ENCODE data around the gene PTPRM. TPM values are rescaled to one million over a fixed set of nuclear protein-coding genes. Genes with fewer than 3 reads are reported as not detected.
"Not testable (repeated sequence)": the region's sequence is repeated elsewhere in the genome, so short reads cannot be mapped to it uniquely, and the experiment has no call there.

PTPRM gene
- total RNA-seq, 1 experiment from 2014 or later: 14.5 TPM

- Histone ChIP-seq H3K36me3 (ENCODE audit: control insufficient read depth in 1 of 2, insufficient read depth in 2 of 2, low read length in 2 of 2) (no peaks in the 10 kb centered on the region), H3K4me1 (ENCODE audit: control insufficient read depth in 1 of 2, insufficient read depth in 2 of 2, low read length in 2 of 2) (peaks cover 0 to 6% of the 10 kb centered on the region in 2 experiments; a peak in 1 of 4 replicates), H3K27me3 (ENCODE audit: insufficient read depth, low read length) (no peaks in the 10 kb centered on the region), H3K79me2 (ENCODE audit: insufficient read depth, low read length) (no peaks in the 10 kb centered on the region), H3K9me2 (ENCODE audit: insufficient read depth) (no peaks in the 10 kb centered on the region), H2AFZ (ENCODE audit: low read depth, low read length, poor library complexity, severe bottlenecking) (no peak overlapping the region), H3K9me3 (ENCODE audit: control insufficient read depth in 1 of 2, insufficient read depth in 1 of 2, low read depth in 1 of 2, low read length in 2 of 2) (no peaks in the 10 kb centered on the region), H3K4me3 (replicated peaks in 1 of 2; ENCODE audit: low read depth in 1 of 2, low read length in 2 of 2) (no peak overlapping the region), H3K9ac (ENCODE audit: low read length) (no peak overlapping the region), H3K4me2 (ENCODE audit: low read length) (no peak overlapping the region), H4K20me1 (ENCODE audit: insufficient read depth) (no peaks in the 10 kb centered on the region), H3K27ac (ENCODE audit: low read depth, low read length) (no peak overlapping the region)
- ChIA-PET RAD21 (ENCODE audit: low non-redundant PET in 1 of 2, low total read pairs in 2 of 2, uncharacterized antibody in 2 of 2, unreplicated experiment in 2 of 2) (no interaction called here), POLR2A (no interaction called here), CTCF (interaction anchor here (1.2 kb wide), 1 partner anchor 168 kb away, joined by 3 read pairs; no protein-coding TSS in a partner anchor)
- BruUV-seq (replicated peaks): no TSS peak
- DNase-seq (ENCODE audit: low read depth, low spot score) (no peak), ATAC-seq (no peak)
- TF ChIP-seq JUND (IDR thresholded peaks at IDR 0.05) (no peak), POLR2AphosphoS5 (IDR thresholded peaks at IDR 0.05; ENCODE audit: low read depth, low read length) (no peak), CBX3 (IDR thresholded peaks at IDR 0.05; ENCODE audit: low read depth) (no peak), POLR2A (IDR thresholded peaks at IDR 0.05; ENCODE audit: borderline replicate concordance, extremely low read depth, insufficient read depth, insufficient read length) (no peak), SP1 (IDR thresholded peaks at IDR 0.05; ENCODE audit: low read depth) (no peak), EZH2 (IDR thresholded peaks at IDR 0.05) (no peak)
- intact Hi-C loops (cut with micrococcal nuclease): no loop called here
These were observed 391.7 kb downstream of the PTPRM start for GRCh38 chr18:7958897-7959146.

DNA sequence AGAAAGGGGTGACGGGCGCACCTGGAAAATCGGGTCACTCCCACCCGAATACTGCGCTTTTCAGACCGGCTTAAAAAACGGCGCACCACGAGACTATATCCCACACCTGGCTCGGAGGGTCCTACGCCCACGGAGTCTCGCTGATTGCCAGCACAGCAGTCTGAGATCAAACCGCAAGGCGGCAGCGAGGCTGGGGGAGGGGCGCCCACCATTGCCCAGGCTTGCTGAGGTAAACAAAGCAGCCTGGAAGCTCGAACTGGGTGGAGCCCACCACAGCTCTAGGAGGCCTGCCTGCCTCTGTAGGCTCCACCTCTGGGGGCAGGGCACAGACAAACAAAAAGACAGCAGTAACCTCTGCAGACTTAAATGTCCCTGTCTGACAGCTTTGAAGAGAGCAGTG, 399.6 kb downstream of the PTPRM start:
- H3K4me1 ChIP-seq (ENCODE audit: control insufficient read depth in 1 of 2, insufficient read depth in 2 of 2, low read length in 2 of 2); H2AFZ ChIP-seq (ENCODE audit: low read depth, low read length, poor library complexity, severe bottlenecking); H3K36me3 ChIP-seq (ENCODE audit: control insufficient read depth in 1 of 2, insufficient read depth in 2 of 2, low read length in 2 of 2); RAD21 ChIA-PET (ENCODE audit: low non-redundant PET in 1 of 2, low total read pairs in 2 of 2, uncharacterized antibody in 2 of 2, unreplicated experiment in 2 of 2); ATAC-seq; H3K4me2 ChIP-seq (ENCODE audit: low read length); H3K9me2 ChIP-seq (ENCODE audit: insufficient read depth); H3K79me2 ChIP-seq (ENCODE audit: insufficient read depth, low read length); CTCF ChIA-PET; H3K9me3 ChIP-seq (ENCODE audit: control insufficient read depth in 1 of 2, insufficient read depth in 1 of 2, low read depth in 1 of 2, low read length in 2 of 2); DNase-seq (ENCODE audit: low read depth, low spot score); POLR2A ChIA-PET; H3K27me3 ChIP-seq (ENCODE audit: insufficient read depth, low read length); H3K9ac ChIP-seq (ENCODE audit: low read length); BruUV-seq (replicated peaks); H4K20me1 ChIP-seq (ENCODE audit: insufficient read depth); intact Hi-C loops (cut with micrococcal nuclease); H3K27ac ChIP-seq (ENCODE audit: low read depth, low read length); H3K4me3 ChIP-seq (replicated peaks in 1 of 2; ENCODE audit: low read depth in 1 of 2, low read length in 2 of 2): not testable (repeated sequence)

All from HCT116 (cell line).